ENCODE measurements around the gene TSPAN16.
"Not testable (repeated sequence)": the region's sequence is repeated elsewhere in the genome, so short reads cannot be mapped to it uniquely, and the experiment has no call there.

TSPAN16 gene

GRCh38 chr19:11346104-11346940 lies 50.4 kb downstream of the TSPAN16 start, which contains the start of the genes CCDC159 and TMEM205:
Gene CCDC159, plus strand, starts transcription at chr19:11346519. Its CDS starts 88 bp downstream, at chr19:11346607.
Gene TMEM205, minus strand, starts transcription at chr19:11346268. Its CDS starts 649 bp downstream, at chr19:11345619.
- DNase-seq (ENCODE audit: low read depth in 1 of 2, low spot score in 1 of 2) = peak; percentile 98 to 99
- peak within 1 kb of the TSS; percentile 80 for H3K4me3 ChIP-seq (replicated peaks; ENCODE audit: insufficient read depth, low read length)
- H3K27ac ChIP-seq (replicated peaks) = peak within 1 kb of the TSS; percentile 68
- TF ChIP-seq SPI1 (IDR thresholded peaks at IDR 0.05; ENCODE audit: borderline replicate concordance, low read depth) (peak; percentile 39; the same call in 1 of the 2 replicates), REST (IDR thresholded peaks at IDR 0.05; ENCODE audit: insufficient replicate concordance, low read depth) (peak; percentile 36), POLR2AphosphoS5 (IDR thresholded peaks at IDR 0.05; ENCODE audit: low read depth) (no peak; the same call in none of the 2 replicates), GABPA (IDR thresholded peaks at IDR 0.05; ENCODE audit: low read depth) (0 out of 2 replicates have a peak, but pooled peaks have one; percentile 12)
- no peaks in the 10 kb centered on the region for H3K27me3 ChIP-seq (ENCODE audit: insufficient read depth, poor library complexity, severe bottlenecking)

DNA sequence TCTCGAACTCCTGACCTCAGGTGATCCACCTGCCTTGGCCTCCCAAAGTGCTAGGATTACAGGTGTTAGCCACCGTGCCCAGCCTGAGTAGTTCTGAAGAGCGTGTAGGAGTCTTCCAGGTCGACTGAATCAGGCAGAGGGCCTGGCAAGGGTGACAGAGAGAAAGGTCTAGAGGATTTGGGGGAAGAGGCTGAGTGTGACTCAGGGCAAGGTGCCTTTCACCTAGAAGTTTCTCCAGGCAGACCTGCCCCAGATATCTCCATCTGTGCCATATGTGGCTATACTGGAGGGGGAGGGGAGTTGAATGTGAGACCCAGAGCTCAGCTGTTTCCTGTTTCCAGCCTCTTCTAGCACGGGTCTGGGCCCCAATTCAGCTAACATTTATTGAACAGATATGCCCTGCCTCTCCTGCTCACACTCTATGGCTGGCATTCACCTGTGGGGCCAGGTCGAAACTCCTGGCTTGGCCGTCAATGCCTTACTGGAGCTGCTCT lies 51.6 kb downstream of the TSPAN16 start:
- H3K4me3 ChIP-seq (replicated peaks; ENCODE audit: insufficient read depth, low read length) = no peak overlapping the region
- no peak overlapping the region for H3K27ac ChIP-seq (replicated peaks)
- H3K27me3 ChIP-seq (ENCODE audit: insufficient read depth, poor library complexity, severe bottlenecking) = no peaks in the 10 kb centered on the region
- DNase-seq (ENCODE audit: low read depth in 1 of 2, low spot score in 1 of 2) = no peak
- TF ChIP-seq REST (IDR thresholded peaks at IDR 0.05; ENCODE audit: insufficient replicate concordance, low read depth) = no peak
- no peak for TF ChIP-seq POLR2AphosphoS5 (IDR thresholded peaks at IDR 0.05; ENCODE audit: low read depth)
- no peak for TF ChIP-seq CTCF (IDR thresholded peaks at IDR 0.05; ENCODE audit: insufficient read depth, low read length)
- no peak for TF ChIP-seq GABPA (IDR thresholded peaks at IDR 0.05; ENCODE audit: low read depth)
- no peak for TF ChIP-seq SPI1 (IDR thresholded peaks at IDR 0.05; ENCODE audit: borderline replicate concordance, low read depth)

DNA sequence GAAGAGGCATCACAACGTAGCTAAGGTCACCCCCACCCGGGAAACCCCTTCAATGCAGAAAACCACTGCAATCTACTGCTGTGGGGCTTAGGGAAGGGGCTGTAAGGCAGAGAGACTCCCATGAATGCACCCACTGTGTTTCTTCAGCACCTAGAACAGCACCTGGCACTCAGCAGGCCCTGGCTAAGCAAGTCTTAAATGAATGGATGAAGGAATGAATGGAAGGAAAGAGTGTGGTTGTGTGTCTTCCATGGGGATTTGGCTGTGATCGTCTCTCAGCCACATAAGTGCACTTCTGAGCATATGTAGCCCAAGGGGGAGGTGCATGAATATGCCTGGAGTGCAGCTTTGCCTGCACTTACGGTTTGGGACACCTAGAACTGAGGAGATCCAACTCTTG lies 53.2 kb downstream of the TSPAN16 start:
- Histone ChIP-seq H3K27ac (replicated peaks) (no peak overlapping the region), H3K27me3 (ENCODE audit: insufficient read depth, poor library complexity, severe bottlenecking) (no peaks in the 10 kb centered on the region), H3K4me3 (replicated peaks; ENCODE audit: insufficient read depth, low read length) (no peak overlapping the region)
- TF ChIP-seq REST (IDR thresholded peaks at IDR 0.05; ENCODE audit: insufficient replicate concordance, low read depth) (peak; percentile 59), POLR2AphosphoS5 (IDR thresholded peaks at IDR 0.05; ENCODE audit: low read depth) (no peak), GABPA (IDR thresholded peaks at IDR 0.05; ENCODE audit: low read depth) (no peak), CTCF (IDR thresholded peaks at IDR 0.05; ENCODE audit: insufficient read depth, low read length) (no peak)
- no peak for DNase-seq (ENCODE audit: low read depth in 1 of 2, low spot score in 1 of 2)

DNA sequence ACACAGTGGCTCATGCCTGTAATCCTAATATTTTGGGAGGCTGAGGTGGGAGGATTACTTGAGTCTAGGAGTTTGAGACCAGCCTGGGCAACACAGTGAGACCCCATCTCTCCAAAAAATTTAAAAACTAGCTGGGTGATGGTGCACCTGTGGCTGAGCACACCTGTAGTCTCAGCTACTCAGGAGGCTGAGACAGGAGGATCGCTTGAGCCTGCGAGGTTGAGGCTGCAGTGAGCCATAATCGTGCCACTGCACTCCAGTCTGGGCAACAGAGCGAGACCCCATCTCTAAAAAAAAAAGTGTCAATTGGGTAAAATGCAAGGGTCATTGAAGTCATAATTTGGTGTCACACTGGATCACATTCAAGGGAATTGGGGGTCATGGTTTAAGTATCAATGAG lies 58.1 kb downstream of the TSPAN16 start:
- DNase-seq (ENCODE audit: low read depth in 1 of 2, low spot score in 1 of 2); H3K27ac ChIP-seq (replicated peaks); H3K4me3 ChIP-seq (replicated peaks; ENCODE audit: insufficient read depth, low read length); H3K27me3 ChIP-seq (ENCODE audit: insufficient read depth, poor library complexity, severe bottlenecking): not testable (repeated sequence)

All from HL-60 (cell line).